AML-193 (cell line): ENCODE data around the gene SH2D4B.
"Not testable (repeated sequence)": the region's sequence is repeated elsewhere in the genome, so short reads cannot be mapped to it uniquely, and the experiment has no call there.

Source experiments
- DNase-seq, 2 experiments: peaks; one replicate each; lab custom pipeline; 2025; lab: John Stamatoyannopoulos, UW

The SH2D4B gene

GRCh38 chr10:80526218-80526617 lies 11.5 kb upstream of the SH2D4B start:
- no peak for DNase-seq

GRCh38 chr10:80526742-80527141 lies 11.0 kb upstream of the SH2D4B start:
- DNase-seq: no peak

GRCh38 chr10:80528185-80528700 lies 9.5 kb upstream of the SH2D4B start:
- peak; percentile 27 to 43 for DNase-seq

GRCh38 chr10:80528901-80529300 lies 8.8 kb upstream of the SH2D4B start:
- no peak for DNase-seq

- DNase-seq: peak in 1 of 2 experiments; percentile 7
These were observed 8.1 kb upstream of the SH2D4B start for GRCh38 chr10:80529604-80530003.

GRCh38 chr10:80530251-80530650 lies 7.5 kb upstream of the SH2D4B start:
- DNase-seq: peak; percentile 55 to 62

- DNase-seq: no peak
These were observed 6.9 kb upstream of the SH2D4B start for GRCh38 chr10:80530816-80531215.

- DNase-seq: no peak
These were observed 5.1 kb upstream of the SH2D4B start for GRCh38 chr10:80532571-80532970.

- DNase-seq: not testable (repeated sequence)
These were observed 3.6 kb upstream of the SH2D4B start for GRCh38 chr10:80534059-80534458.

- not testable (repeated sequence) for DNase-seq
These were observed 3.1 kb upstream of the SH2D4B start for GRCh38 chr10:80534646-80535045.

GRCh38 chr10:80535671-80536360 lies 1.9 kb upstream of the SH2D4B start:
- peak; percentile 67 to 72 for DNase-seq

- no peak for DNase-seq
These were observed 1.3 kb upstream of the SH2D4B start for GRCh38 chr10:80536361-80536835.

GRCh38 chr10:80537086-80537735 lies 491 bp upstream of the SH2D4B start:
- no peak for DNase-seq

GRCh38 chr10:80538481-80539185 lies 931 bp downstream of the SH2D4B start:
- DNase-seq: no peak

GRCh38 chr10:80539421-80540031 lies 1.8 kb downstream of the SH2D4B start:
- DNase-seq: no peak

- DNase-seq: no peak
These were observed 2.4 kb downstream of the SH2D4B start for GRCh38 chr10:80540136-80540535.

- DNase-seq: no peak
These were observed 2.9 kb downstream of the SH2D4B start for GRCh38 chr10:80540618-80540980.

GRCh38 chr10:80540981-80541750 lies 3.5 kb downstream of the SH2D4B start:
- no peak for DNase-seq

- no peak for DNase-seq
These were observed 4.4 kb downstream of the SH2D4B start for GRCh38 chr10:80542053-80542452.

- no peak for DNase-seq
These were observed 5.1 kb downstream of the SH2D4B start for GRCh38 chr10:80542652-80543318.

- DNase-seq: not testable (repeated sequence)
These were observed 5.6 kb downstream of the SH2D4B start for GRCh38 chr10:80543319-80543672.
